ENCODE measurements around the gene UNC5B.
A peak's percentile ranks its signal among the peaks of the same experiment; 100 is the strongest.

UNC5B gene

GRCh38 chr10:71212318-71213126, at the start of gene UNC5B:
UNC5B (plus strand) TSS chr10:71212570; CDS start chr10:71212986, 416 bp downstream.
- no peak for TF ChIP-seq CTCF (IDR thresholded peaks at IDR 0.05; ENCODE audit: low read depth, low read length, missing control alignments)
- H3K4me3 ChIP-seq (replicated peaks; ENCODE audit: low read depth, low read length) = peak within 1 kb of the TSS; percentile 95
- peak; percentile 42 for DNase-seq (ENCODE audit: extremely low read depth, low read depth)

GRCh38 chr10:71173466-71173865, 38.9 kb upstream of the UNC5B start:
- no peak overlapping the region for H3K4me3 ChIP-seq (replicated peaks; ENCODE audit: low read depth, low read length)
- no peak for TF ChIP-seq CTCF (IDR thresholded peaks at IDR 0.05; ENCODE audit: low read depth, low read length, missing control alignments)
- no peak for DNase-seq (ENCODE audit: extremely low read depth, low read depth)

- TF ChIP-seq CTCF (IDR thresholded peaks at IDR 0.05; ENCODE audit: low read depth, low read length, missing control alignments) = no peak
- H3K4me3 ChIP-seq (replicated peaks; ENCODE audit: low read depth, low read length) = no peak overlapping the region
- no peak for DNase-seq (ENCODE audit: extremely low read depth, low read depth)
Observed at GRCh38 chr10:71176661-71177060, 35.7 kb upstream of the UNC5B start.

GRCh38 chr10:71177651-71178199, 34.6 kb upstream of the UNC5B start:
- no peak overlapping the region for H3K4me3 ChIP-seq (replicated peaks; ENCODE audit: low read depth, low read length)
- TF ChIP-seq CTCF (IDR thresholded peaks at IDR 0.05; ENCODE audit: low read depth, low read length, missing control alignments) = no peak
- no peak for DNase-seq (ENCODE audit: extremely low read depth, low read depth)

GRCh38 chr10:71178880-71179279, 33.5 kb upstream of the UNC5B start:
- no peak overlapping the region for H3K4me3 ChIP-seq (replicated peaks; ENCODE audit: low read depth, low read length)
- TF ChIP-seq CTCF (IDR thresholded peaks at IDR 0.05; ENCODE audit: low read depth, low read length, missing control alignments) = no peak
- no peak for DNase-seq (ENCODE audit: extremely low read depth, low read depth)

GRCh38 chr10:71179382-71179781, 33.0 kb upstream of the UNC5B start:
- TF ChIP-seq CTCF (IDR thresholded peaks at IDR 0.05; ENCODE audit: low read depth, low read length, missing control alignments) = no peak
- H3K4me3 ChIP-seq (replicated peaks; ENCODE audit: low read depth, low read length) = no peak overlapping the region
- no peak for DNase-seq (ENCODE audit: extremely low read depth, low read depth)

All from HFF-Myc (cell line).